Measurements from ENCODE around the gene SUV39H1. TPM values are rescaled to one million over a fixed set of nuclear protein-coding genes. Genes with fewer than 3 reads are reported as not detected.

Gene SUV39H1
- total and polyA plus RNA-seq, 9 of the 15 experiments (the other 6 are each of a cell fraction or from before 2014, with no cell fraction given), result 4.7 to 34.7 (median 17.9) TPM

- no peak for DNase-seq (ENCODE audit: extremely low read depth in 1 of 4, low spot score in 3 of 4)
- Histone ChIP-seq H3K9me3 (replicated peaks; ENCODE audit: control insufficient read depth, insufficient read depth, low read depth, low read length) (no peaks in the 10 kb centered on the region), H3K9me1 (ENCODE audit: control insufficient read depth, insufficient read depth, low read length) (no peaks in the 10 kb centered on the region), H4K20me1 (replicated peaks; ENCODE audit: control insufficient read depth, insufficient read depth, low read length) (no peaks in the 10 kb centered on the region), H2AFZ (ENCODE audit: low read depth, low read length) (no peak overlapping the region), H3K4me2 (ENCODE audit: insufficient read depth, low read length) (no peak overlapping the region), H3K27ac (ENCODE audit: extremely low read depth, low read depth, low read length) (no peak overlapping the region), H3K9ac (ENCODE audit: insufficient read depth in 1 of 2, low read depth in 2 of 2, low read length in 2 of 2) (no peak overlapping the region), H3K36me3 (ENCODE audit: control insufficient read depth, insufficient read depth, low read length) (no peaks in the 10 kb centered on the region), H3K27me3 (ENCODE audit: control insufficient read depth in 2 of 2, insufficient read depth in 2 of 2, low read length in 2 of 2) (no peaks in the 10 kb centered on the region), H3K4me3 (no peak overlapping the region), H3K4me1 (replicated peaks in 1 of 2; ENCODE audit: control insufficient read depth in 2 of 2, insufficient read depth in 2 of 2, low read length in 2 of 2) (no peaks in the 10 kb centered on the region; a peak in 2 of 5 replicates), H3K79me2 (ENCODE audit: control insufficient read depth, insufficient read depth, low read length) (peaks cover 7% of the 10 kb centered on the region; the same call in 2 of the 3 replicates)
- TF ChIP-seq ZNF197 (CRISPR knock-in tag; IDR thresholded peaks at IDR 0.05; ENCODE audit: low read depth), result no peak
- no peak for TF ChIP-seq ZNF398 (CRISPR knock-in tag; IDR thresholded peaks at IDR 0.05)
- no peak for TF ChIP-seq ZNF282 (CRISPR knock-in tag; IDR thresholded peaks at IDR 0.05)
- no peak for TF ChIP-seq IRF9 (tag; IDR thresholded peaks at IDR 0.05)
- TF ChIP-seq ARID2 (IDR thresholded peaks at IDR 0.05), result no peak
- TF ChIP-seq HDAC8 (tag; IDR thresholded peaks at IDR 0.05), result no peak
- WGBS (ENCODE audit: insufficient coverage, low coverage, missing lambda C conversion rate), result 81% methylated on average over 2 of the region's 2 CpGs
- ChIA-PET CTCF (ENCODE audit: low intra/inter-chr PET ratio) (no interaction called here), POLR2A (interaction anchor here (0.6 kb wide), 2 partner anchors 17 to 28 kb away, joined by 3 read pairs; no protein-coding TSS in a partner anchor)
- FAIRE-seq, result no peak
- no TSS peak for BruUV-seq (replicated peaks)
- ATAC-seq, result no peak
- in situ Hi-C loops (cut with MboI), result no loop called here
- intact Hi-C loops (cut with micrococcal nuclease), result no loop called here
Measured at GRCh38 chrX:48726596-48726995, 30.1 kb downstream of the SUV39H1 start.

All from K562 (cell line).